Stimulated activated CD8-positive, alpha-beta memory T cell treated with anti-CD3 and anti-CD28 coated beads, Interleukin-12 subunit alpha, Interleukin-12 subunit beta, amount 100 ng/mL, for 24 hours (primary cell): Measurements from ENCODE around the gene ATG101.

Source experiments
- DNase-seq: peaks from one replicate; pipeline ENCODE4 v3.0.0-alpha.2; 2020; ENCODE audit errors: extremely low read depth

ATG101 gene

GRCh38 chr12:52041695-52042123, 28.1 kb upstream of the ATG101 start:
- DNase-seq = no peak

DNA sequence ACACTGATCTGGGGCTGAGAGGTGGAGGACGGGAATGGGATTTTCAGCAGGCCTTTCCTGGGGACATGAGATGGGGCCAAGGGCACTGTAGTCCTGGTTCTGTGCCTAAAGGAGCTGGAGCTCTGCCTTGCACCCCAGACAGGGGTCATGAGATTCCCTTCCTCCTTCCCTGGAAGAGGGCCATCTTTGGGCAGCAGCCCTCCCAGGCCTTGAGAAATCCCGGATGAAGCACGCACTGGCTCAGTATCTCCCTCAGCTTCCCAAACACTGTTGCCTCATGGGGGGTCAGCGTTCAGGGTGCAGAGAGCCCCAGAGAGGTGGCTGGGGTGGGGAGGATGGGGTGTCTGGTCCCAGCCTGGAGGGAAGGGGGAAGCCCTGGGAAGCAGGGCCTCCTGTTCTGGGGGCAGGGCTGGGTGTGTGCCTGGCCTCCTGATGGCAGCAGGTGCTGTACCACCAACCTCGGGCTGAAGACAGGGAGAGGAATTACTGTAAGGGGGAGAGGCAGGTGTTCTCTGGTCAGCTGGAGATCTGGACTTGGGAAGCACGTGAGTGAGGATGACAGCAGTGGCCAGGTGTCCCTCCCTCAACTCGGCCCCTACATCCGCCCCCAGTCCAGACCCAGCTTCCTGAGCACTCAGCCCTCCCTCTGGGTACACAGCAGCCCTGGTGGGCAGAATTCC, 26.9 kb upstream of the ATG101 start:
- DNase-seq = no peak

DNA sequence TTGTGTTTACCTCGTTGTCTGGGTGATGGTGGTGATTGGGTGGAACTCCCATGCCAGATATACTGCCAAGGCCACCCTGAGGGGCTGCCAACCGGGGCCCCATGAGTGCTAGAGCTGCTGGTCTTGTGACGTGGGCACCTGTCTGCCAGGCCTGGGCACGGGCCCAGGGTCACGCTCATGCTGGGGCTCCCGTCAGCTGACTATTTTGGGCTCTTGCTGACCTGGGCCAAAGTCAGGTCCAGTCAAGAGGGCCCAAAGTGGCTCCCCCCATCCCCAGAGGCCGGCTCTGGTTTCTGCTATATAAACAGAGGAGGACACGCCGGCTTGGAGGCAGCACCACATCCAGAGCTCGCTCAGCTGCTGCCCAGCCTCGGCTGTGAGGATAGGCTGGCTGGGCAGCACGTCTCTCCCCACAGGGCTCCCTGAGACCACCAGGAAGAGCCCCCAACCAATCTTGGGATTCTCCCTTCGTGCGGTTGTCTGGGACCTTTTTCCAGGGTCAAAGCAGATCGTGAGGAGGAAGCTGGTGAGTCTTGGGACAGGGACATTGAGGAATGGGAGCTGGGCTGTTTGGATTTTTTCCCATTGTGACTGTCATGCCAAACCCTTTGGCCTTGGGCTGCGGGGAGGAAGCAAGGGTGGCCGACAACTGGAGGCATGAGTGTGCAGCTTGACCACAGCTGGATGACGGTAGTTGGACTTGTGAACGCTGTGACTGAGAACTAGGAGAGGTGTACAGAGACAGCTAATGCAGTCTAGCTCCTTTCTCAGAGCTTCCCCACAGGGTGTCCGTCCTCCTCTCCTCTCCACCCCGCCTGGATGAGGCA, 26.2 kb upstream of the ATG101 start:
- DNase-seq = no peak

GRCh38 chr12:52044292-52044983, 25.3 kb upstream of the ATG101 start:
- no peak for DNase-seq

DNA sequence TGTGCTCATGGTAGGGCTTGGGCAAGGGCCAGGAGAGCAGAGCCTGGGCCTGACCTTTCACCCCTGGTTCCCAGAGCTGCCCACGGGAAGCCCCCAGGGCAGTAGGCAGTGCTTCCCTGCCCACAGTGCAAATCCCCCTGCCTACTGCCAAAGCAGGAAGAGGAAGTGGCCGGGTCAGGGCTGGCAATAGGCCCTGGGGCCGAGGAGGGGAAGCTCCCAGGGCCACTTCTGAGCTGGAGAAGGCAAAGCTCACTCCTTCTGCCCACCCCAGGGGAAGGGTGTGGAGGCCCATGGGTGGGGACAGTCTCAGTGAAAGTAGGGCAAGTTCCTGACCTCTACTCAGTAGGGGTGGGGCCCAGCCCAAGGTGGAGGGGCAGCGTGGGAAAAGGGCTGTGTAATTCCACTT, 24.0 kb upstream of the ATG101 start:
- no peak for DNase-seq

DNA sequence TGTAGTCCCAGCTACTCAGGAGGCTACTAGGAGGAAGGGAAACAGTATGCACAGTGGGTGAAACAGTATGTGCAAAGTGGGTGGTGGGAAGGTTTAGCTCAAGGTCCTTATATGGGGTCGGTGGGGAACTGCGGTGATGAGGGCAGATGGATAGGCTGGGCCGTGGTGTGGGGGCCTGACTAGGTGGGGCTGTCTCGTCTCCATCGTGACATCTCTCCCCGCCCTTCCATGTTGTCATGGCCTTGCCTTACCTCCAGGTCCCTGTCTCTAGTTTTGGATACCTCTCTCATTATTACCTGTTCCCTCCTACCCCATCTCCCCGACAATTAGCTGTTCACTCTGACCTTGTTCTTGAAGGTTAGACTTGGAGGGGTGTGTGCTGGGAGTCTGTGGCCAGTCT, 22.9 kb upstream of the ATG101 start:
- no peak for DNase-seq

DNA sequence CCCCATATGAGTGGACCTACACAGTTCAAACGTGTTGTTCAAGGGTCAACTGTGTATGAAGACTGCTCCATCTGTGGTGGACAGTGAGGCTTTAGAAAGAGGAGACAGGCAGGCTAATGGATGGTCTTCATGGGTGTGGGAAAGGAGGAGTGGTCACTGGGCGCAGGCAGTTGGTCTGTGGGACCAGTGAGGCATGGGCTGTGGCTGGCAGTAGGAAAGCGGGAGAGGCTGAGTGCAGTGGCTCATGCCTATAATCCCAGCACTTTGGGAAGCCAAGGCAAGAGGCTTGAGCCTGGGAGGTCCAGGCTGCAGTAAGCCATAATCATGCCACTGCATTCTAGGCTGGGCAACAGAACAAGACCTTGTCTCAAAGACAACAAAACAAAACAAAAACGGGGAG, 20.5 kb upstream of the ATG101 start:
- no peak for DNase-seq

DNA sequence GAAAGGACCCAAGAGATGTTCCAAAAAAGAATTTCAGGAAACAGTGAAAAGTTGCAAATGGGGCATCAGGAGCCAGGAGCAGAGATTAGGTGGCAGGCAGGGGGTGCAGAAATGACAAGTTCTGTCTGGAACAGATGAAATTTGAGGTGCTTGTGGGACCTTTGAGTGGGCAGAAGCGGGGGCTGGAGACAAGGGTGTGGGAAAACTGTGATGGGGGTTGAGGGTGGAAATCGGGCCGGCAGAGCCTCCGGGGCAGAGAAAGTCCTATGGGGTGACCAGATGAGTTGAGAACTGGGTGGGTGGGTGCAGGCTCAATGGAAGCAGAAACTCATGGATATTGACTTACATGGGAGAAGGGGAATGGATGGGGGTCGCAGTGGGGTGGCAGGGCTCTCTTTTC, 20.1 kb upstream of the ATG101 start:
- DNase-seq = no peak

GRCh38 chr12:52050116-52050757, 19.5 kb upstream of the ATG101 start:
- DNase-seq = no peak

- DNase-seq = peak; percentile 98
Measured at GRCh38 chr12:52050758-52051541, 18.8 kb upstream of the ATG101 start, which contains the start of gene NR4A1. Gene NR4A1 (plus strand): TSS chr12:52051442. CDS start chr12:52054329, 2,887 bp downstream.

GRCh38 chr12:52052468-52053186, 17.2 kb upstream of the ATG101 start:
- DNase-seq = no peak

GRCh38 chr12:52053536-52054209, 16.1 kb upstream of the ATG101 start:
- DNase-seq = no peak

GRCh38 chr12:52054231-52054832, 15.4 kb upstream of the ATG101 start:
- no peak for DNase-seq

DNA sequence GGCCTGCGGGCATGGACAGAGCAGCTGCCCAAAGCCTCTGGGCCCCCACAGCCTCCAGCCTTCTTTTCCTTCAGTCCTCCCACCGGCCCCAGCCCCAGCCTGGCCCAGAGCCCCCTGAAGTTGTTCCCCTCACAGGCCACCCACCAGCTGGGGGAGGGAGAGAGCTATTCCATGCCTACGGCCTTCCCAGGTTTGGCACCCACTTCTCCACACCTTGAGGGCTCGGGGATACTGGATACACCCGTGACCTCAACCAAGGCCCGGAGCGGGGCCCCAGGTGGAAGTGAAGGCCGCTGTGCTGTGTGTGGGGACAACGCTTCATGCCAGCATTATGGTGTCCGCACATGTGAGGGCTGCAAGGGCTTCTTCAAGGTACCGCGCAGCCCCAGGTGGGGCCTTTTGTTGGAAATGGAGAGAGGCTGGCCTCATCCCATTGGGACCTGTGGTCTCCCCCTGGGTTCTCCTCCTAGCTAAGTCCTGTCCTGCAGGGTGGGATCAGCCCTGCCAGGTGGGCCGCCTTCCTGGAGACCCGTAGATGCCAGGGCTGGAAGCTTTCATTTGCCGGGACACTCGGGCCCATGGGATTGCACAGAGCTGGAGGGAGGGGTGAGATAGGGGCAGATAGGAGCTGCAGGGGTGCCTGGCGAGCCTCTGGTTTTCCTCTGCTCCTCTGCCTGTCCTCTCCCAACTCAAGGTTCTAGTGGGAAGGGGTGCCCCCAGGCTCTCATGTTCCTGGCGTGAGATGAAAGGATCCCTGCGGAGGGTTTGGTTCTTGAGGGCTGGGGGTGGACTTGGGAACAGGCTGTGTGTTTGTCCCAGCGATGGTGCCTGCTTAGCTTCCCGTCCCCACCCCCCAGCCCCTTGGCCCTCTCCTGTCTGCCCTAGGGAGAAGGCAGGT, 14.7 kb upstream of the ATG101 start:
- DNase-seq = no peak

DNA sequence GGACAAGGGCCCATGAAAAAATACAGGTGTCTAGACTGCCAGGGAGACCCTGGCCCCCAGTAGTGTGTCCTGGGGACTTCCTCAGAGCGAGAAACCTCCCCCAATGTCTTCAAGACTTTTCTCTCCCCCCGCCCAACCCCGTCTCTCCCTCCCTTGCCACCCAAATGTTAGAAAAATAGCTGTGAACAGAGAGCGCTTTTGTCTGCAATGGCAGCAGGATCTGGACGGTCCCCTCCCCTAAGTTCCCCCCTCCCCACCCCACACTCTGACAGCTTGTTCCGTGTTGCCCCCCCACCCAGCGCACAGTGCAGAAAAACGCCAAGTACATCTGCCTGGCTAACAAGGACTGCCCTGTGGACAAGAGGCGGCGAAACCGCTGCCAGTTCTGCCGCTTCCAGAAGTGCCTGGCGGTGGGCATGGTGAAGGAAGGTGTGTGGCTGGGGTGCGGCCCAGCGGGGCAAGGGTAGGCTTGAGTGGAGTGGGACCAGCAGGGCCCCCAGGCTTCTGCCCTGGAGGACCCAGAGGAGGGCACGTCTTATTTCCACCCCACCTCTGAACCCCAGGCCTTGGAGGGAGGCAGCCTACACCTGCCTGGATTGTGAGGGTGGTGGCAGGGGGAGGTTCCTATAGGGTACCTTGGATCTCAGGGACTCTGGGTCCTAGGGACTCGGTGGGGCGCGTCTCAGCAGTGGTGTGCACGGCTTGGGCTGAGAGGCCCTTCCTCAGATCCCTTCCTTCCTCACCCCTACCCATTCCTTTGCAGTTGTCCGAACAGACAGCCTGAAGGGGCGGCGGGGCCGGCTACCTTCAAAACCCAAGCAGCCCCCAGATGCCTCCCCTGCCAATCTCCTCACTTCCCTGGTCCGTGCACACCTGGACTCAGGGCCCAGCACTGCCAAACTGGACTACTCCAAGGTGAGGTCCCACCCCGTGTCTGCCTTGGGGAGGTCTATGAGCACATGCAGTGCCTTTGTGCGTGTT, 13.8 kb upstream of the ATG101 start:
- no peak for DNase-seq

- DNase-seq = no peak
Measured at GRCh38 chr12:52056801-52057637, 12.8 kb upstream of the ATG101 start.
